Colonic mucosa (tissue), 4 donors: ENCODE data around the gene SVOP. TPM values are rescaled to one million over a fixed set of nuclear protein-coding genes. Genes with fewer than 3 reads are reported as not detected.

Source experiments
- DNase-seq: peaks from one replicate; pipeline ENCODE4 v3.0.0-alpha.2; 2020
- H3K27ac ChIP-seq: fragments of 200-600 bp; one replicate; pipeline ENCODE4 v1.8.0; 2021
- H3K27me3 ChIP-seq: fragments of 200-600 bp; one replicate; pipeline ENCODE4 v1.8.0; 2021
- H3K36me3 ChIP-seq: fragments of 200-600 bp; one replicate; pipeline ENCODE4 v1.8.0; 2021
- H3K4me1 ChIP-seq: fragments of 200-600 bp; one replicate; pipeline ENCODE4 v1.8.0; 2021; ENCODE audit warnings: mild to moderate bottlenecking
- H3K4me3 ChIP-seq: fragments of 200-600 bp; one replicate; pipeline ENCODE4 v1.8.0; 2021
- H3K9ac ChIP-seq, 2 donors: one replicate each; pipeline ENCODE4 v1.7.0; 2013; ENCODE audit warnings: control low read depth in 2 of 2, low read depth in 2 of 2, low read length in 2 of 2
- H3K9me3 ChIP-seq: fragments of 200-600 bp; one replicate; pipeline ENCODE4 v1.8.0; 2021
- intact Hi-C: fragments of 100-400 bp; cut with DNase I; formaldehyde crosslinking; loops from one replicate; pipeline ENCODE4 v1.14.1; 2022
- total RNA-seq, 2 donors: library from RNA; stranded (reverse); fragmentation: NEBNext Ultra II Directional in 1 of 2; extraction: Animal tissue kit (Norgen Biotek cat#: 25700) in 1 of 2; gene quantifications; one replicate each; pipeline ENCODE4 v1.2.1, GENCODE V29; 2021
- TF ChIP-seq, protein P1 (sequence below): fragments of 200-600 bp; IDR thresholded peaks from one replicate; pipeline ENCODE4 v1.8.0; 2022; ENCODE audit warnings: antibody characterized with exemption, mild to moderate bottlenecking
- donor health status: healthy.
- donor health status: DM: no; HTN: no; CAD: no.
- donor health status: DM: no; HTN: no; CAD: no.

SVOP gene
- total RNA-seq, 2 donors from 2014 or later, result 0.15 to 0.50 TPM

DNA sequence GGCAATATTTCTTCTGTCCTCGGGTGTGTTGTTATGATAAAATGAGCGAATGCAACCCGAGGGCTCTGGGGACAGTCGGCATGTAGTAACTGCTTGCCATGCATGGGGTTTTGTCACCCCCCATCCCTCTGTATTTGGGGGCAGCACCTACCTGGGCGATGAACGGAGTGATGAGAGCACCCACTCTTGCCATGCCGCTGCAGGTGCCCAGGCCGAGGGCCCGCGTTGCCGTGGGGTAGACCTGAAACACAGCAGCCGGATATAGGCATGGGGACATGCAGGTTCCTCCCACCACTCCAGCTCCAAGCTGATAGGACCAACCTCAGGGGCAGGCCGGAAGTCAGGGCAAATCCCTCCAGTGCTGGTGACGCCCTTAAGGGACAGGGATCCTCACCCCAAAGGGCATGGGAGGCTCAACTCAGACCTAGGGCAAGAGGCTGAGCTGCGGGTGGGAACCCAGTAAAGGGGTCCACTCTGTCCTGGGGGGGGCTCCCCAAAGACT lies 105.2 kb downstream of the SVOP start:
- intact Hi-C loops, result no loop called here
- H3K9ac ChIP-seq, result no peak overlapping the region
- no peaks in the 10 kb centered on the region for H3K9me3 ChIP-seq
- TF ChIP-seq, protein P1, sequence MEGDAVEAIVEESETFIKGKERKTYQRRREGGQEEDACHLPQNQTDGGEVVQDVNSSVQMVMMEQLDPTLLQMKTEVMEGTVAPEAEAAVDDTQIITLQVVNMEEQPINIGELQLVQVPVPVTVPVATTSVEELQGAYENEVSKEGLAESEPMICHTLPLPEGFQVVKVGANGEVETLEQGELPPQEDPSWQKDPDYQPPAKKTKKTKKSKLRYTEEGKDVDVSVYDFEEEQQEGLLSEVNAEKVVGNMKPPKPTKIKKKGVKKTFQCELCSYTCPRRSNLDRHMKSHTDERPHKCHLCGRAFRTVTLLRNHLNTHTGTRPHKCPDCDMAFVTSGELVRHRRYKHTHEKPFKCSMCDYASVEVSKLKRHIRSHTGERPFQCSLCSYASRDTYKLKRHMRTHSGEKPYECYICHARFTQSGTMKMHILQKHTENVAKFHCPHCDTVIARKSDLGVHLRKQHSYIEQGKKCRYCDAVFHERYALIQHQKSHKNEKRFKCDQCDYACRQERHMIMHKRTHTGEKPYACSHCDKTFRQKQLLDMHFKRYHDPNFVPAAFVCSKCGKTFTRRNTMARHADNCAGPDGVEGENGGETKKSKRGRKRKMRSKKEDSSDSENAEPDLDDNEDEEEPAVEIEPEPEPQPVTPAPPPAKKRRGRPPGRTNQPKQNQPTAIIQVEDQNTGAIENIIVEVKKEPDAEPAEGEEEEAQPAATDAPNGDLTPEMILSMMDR, result no peak
- H3K27ac ChIP-seq, result no peak overlapping the region
- no peak overlapping the region for H3K4me3 ChIP-seq
- no peaks in the 10 kb centered on the region for H3K27me3 ChIP-seq
- H3K4me1 ChIP-seq, result no peaks in the 10 kb centered on the region
- no peak for DNase-seq
- no peaks in the 10 kb centered on the region for H3K36me3 ChIP-seq

DNA sequence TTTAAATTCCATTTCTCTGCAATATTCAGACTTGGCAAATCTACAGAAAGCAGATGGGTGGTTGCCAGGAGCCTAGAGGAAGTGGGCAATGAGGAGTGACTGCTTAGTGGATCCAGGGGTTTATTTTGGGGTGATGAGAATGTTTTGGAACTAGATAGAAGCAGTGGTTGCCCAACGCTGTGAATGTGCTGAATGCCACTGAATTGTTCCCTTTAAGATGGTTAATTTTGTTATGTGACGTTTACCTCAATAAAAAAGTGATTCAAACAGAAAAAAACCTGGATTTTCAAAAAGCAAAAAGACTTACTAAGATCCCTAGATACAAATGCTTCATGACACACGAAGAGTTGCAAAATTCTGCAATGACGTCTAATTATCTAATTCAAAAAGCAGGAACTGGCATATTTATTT lies 106.7 kb downstream of the SVOP start:
- no peak overlapping the region for H3K27ac ChIP-seq
- intact Hi-C loops, result no loop called here
- no peaks in the 10 kb centered on the region for H3K36me3 ChIP-seq
- no peak overlapping the region for H3K4me3 ChIP-seq
- H3K9me3 ChIP-seq, result no peaks in the 10 kb centered on the region
- TF ChIP-seq, protein P1, result no peak
- H3K27me3 ChIP-seq, result no peaks in the 10 kb centered on the region
- no peak overlapping the region for H3K9ac ChIP-seq
- no peak for DNase-seq
- no peaks in the 10 kb centered on the region for H3K4me1 ChIP-seq

DNA sequence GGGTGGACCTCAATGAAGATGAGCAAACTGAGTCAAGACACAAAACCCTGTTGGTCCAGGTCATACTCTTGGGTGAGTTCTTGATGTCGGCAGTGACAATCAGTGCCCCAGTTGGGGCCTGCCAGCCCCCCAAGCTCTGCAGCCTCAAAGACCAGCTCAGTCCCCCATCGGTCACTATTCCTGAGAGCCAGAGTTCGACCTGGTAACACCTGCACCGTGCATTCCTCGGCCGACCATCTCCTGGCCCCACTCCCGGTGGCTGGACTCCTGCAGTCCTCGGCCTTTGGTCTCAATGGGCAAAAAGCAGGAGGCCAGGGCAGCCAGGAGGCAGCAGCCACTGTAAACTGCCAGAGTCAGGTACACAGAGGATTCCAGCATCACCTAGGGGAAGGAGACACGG lies 108.5 kb downstream of the SVOP start:
- no peak overlapping the region for H3K27ac ChIP-seq
- DNase-seq, result no peak
- H3K4me3 ChIP-seq, result no peak overlapping the region
- TF ChIP-seq, protein P1, result no peak
- H3K9ac ChIP-seq, result no peak overlapping the region
- H3K36me3 ChIP-seq, result no peaks in the 10 kb centered on the region
- no peaks in the 10 kb centered on the region for H3K4me1 ChIP-seq
- intact Hi-C loops, result no loop called here
- H3K27me3 ChIP-seq, result no peaks in the 10 kb centered on the region
- no peaks in the 10 kb centered on the region for H3K9me3 ChIP-seq

DNA sequence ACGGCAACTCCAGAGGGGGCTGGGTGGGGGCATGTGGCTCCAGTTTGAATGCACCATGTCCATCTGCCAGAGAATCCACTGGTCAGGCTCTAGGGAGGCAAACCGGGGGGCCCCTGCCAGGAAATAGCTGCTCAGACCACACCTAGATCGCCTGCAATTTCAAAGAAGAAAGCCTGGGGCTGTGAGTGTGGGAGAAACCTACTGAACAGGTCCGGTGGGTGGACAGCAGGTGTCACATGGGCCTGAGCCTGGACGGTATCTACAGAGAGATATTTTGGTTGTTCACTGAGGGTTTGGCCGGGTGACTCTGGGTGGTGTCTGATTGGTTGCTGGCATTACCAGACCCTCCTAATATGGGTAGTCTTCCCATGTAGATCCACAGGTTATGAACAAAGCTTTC lies 109.0 kb downstream of the SVOP start:
- H3K27ac ChIP-seq, result no peak overlapping the region
- no peaks in the 10 kb centered on the region for H3K4me1 ChIP-seq
- H3K27me3 ChIP-seq, result no peaks in the 10 kb centered on the region
- DNase-seq, result no peak
- H3K36me3 ChIP-seq, result no peaks in the 10 kb centered on the region
- no peak overlapping the region for H3K9ac ChIP-seq
- TF ChIP-seq, protein P1, result no peak
- no peaks in the 10 kb centered on the region for H3K9me3 ChIP-seq
- intact Hi-C loops, result no loop called here
- H3K4me3 ChIP-seq, result no peak overlapping the region

DNA sequence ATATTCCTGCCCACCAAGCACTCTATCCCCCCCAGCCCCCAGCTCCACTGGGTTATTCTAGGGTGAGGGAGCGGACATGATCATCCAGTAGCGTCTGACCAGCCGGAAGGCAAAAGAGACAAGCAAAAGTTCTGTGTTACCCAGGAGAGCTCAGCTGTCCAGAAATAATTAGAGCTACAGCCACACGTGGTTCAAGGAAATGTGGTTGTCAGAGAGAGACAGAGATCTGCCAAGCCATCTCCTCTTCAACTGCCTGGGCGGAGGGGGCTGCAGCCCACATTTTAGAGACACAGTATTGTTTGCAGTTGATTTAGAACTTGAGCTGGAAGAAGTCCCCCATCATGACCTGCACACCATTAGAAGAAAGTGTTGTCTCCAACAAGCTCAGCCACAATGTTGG lies 110.5 kb downstream of the SVOP start:
- Histone ChIP-seq H3K27me3 (no peaks in the 10 kb centered on the region), H3K4me1 (no peaks in the 10 kb centered on the region), H3K4me3 (no peak overlapping the region), H3K9ac (no peak overlapping the region), H3K36me3 (no peaks in the 10 kb centered on the region), H3K27ac (no peak overlapping the region), H3K9me3 (no peaks in the 10 kb centered on the region)
- no peak for DNase-seq
- intact Hi-C loops, result no loop called here
- TF ChIP-seq, protein P1, result no peak
